Activated T-cell treated with anti-CD3 and anti-CD28 coated beads, Interleukin-2, amount 50 U/mL, for 48 hours (primary cell): Measurements from ENCODE around the gene GALNT6.

ENCODE experiments used
- DNase-seq, 2 experiments: peaks; one replicate each; pipeline ENCODE4 v3.0.0-alpha.2; 2020

GALNT6 gene

GRCh38 chr12:51318846-51319599, 72.2 kb downstream of the GALNT6 start:
- DNase-seq = peak in 1 of 2 experiments; percentile 23

GRCh38 chr12:51318057-51318806, 73.0 kb downstream of the GALNT6 start:
- peak in 1 of 2 experiments; percentile 21 for DNase-seq

GRCh38 chr12:51311389-51311788, 79.8 kb downstream of the GALNT6 start:
- DNase-seq = no peak

- no peak for DNase-seq
These were observed 83.3 kb downstream of the GALNT6 start for GRCh38 chr12:51307655-51308593.

- DNase-seq = no peak
These were observed 84.7 kb downstream of the GALNT6 start for GRCh38 chr12:51306507-51306906.
